Right cardiac atrium (tissue), 5 donors: ENCODE measurements around the gene CBLC. TPM values are rescaled to one million over a fixed set of nuclear protein-coding genes. Genes with fewer than 3 reads are reported as not detected.

Experiments
- ATAC-seq, 2 donors: fragments of 200-7000 bp; cut with Tn5 transposase; one replicate each; pipeline versions ENCODE4 v1.8.0 to v1.9.1; 2020; ENCODE audit warnings: moderate library complexity in 2 of 2, mild to moderate bottlenecking in 1 of 2
- DNase-seq, 3 donors: peaks; one replicate each; pipeline ENCODE4 v3.0.0-alpha.2; 2020
- H3K27ac ChIP-seq: one replicate; pipeline ENCODE4 v1.5.1; 2013; ENCODE audit warnings: mild to moderate bottlenecking, low read length, control low read depth, moderate library complexity
- H3K27me3 ChIP-seq: one replicate; pipeline ENCODE4 v1.6.1; 2013; ENCODE audit not compliant: control insufficient read depth, insufficient read depth
- H3K4me1 ChIP-seq: one replicate; pipeline ENCODE4 v1.6.1; 2013; ENCODE audit warnings: low read length; ENCODE audit not compliant: control insufficient read depth, insufficient read depth
- H3K4me3 ChIP-seq: one replicate; pipeline ENCODE4 v1.5.1; 2013; ENCODE audit warnings: low read length, control low read depth
- H3K9me3 ChIP-seq: one replicate; pipeline ENCODE4 v1.6.1; 2013; ENCODE audit warnings: low read length; ENCODE audit not compliant: control insufficient read depth
- WGBS: extraction: QIAGEN DNeasy Blood & Tissue Kit; methylation state at CpG from one replicate; pipeline ENCODE4 v1.1.7; 2013; 5-methylcytosine and 5-hydroxymethylcytosine counted together
- intact Hi-C, 4 donors: fragments of 100-400 bp; cut with DNase I; formaldehyde crosslinking; loops; one replicate each; pipeline versions ENCODE4 v1.11.0 to v1.14.0; 2022 to 2023
- polyA plus RNA-seq: library from polyadenylated mRNA; stranded (reverse); fragments of 200-250 nt; gene quantifications from one replicate; pipeline ENCODE4 v1.2.3, GENCODE V29; 2013
- total RNA-seq, 4 donors: library from RNA; stranded (reverse); fragmentation: NEBNext Ultra II Directional; extraction: Animal tissue kit (Norgen Biotek cat#: 25700); gene quantifications; one replicate each; pipeline ENCODE4 v1.2.1, GENCODE V29; 2021
- donor health status: healthy with polysubstance abuse.
- donor health status: DM: no; HTN: yes; CAD: no.
- donor health status: DM: no; HTN: no; CAD: no.
- donor health status: DM: no; HTN: yes; CAD: no; lungs with severe emphysema.
- donor health status: DM: yes; HTN: yes; CAD: no.

Gene CBLC
- total and polyA plus RNA-seq, 5 donors, result not detected

GRCh38 chr19:44785271-44785670 lies 7.6 kb downstream of the CBLC start:
- H3K9me3 ChIP-seq, result no peaks in the 10 kb centered on the region
- no peak for ATAC-seq
- no peaks in the 10 kb centered on the region for H3K4me1 ChIP-seq
- H3K4me3 ChIP-seq, result no peak overlapping the region
- no peaks in the 10 kb centered on the region for H3K27me3 ChIP-seq
- no peak overlapping the region for H3K27ac ChIP-seq
- intact Hi-C loops, result loop anchor here in 1 of 4 donors (2.0 to 10.0 kb wide), 2 partner anchors 60 to 210 kb away; no protein-coding TSS in a partner anchor
- 71% methylated on average over 3 of the region's 3 CpGs for WGBS
- peak in 1 of 3 donors; percentile 0 for DNase-seq

- intact Hi-C loops, result loop anchor here in 1 of 4 donors (2.0 to 10.0 kb wide), 2 partner anchors 59 to 211 kb away; no protein-coding TSS in a partner anchor
- no peaks in the 10 kb centered on the region for H3K9me3 ChIP-seq
- no peak overlapping the region for H3K27ac ChIP-seq
- DNase-seq (peak in 1 of 3 donors; percentile 26), ATAC-seq (no peak)
- H3K4me3 ChIP-seq, result no peak overlapping the region
- no peaks in the 10 kb centered on the region for H3K27me3 ChIP-seq
- H3K4me1 ChIP-seq, result no peaks in the 10 kb centered on the region
- 91% methylated on average over 15 of the region's 15 CpGs for WGBS
These were observed 8.3 kb downstream of the CBLC start for GRCh38 chr19:44785993-44786392.

- Histone ChIP-seq H3K4me1 (no peaks in the 10 kb centered on the region), H3K27ac (no peak overlapping the region), H3K9me3 (no peaks in the 10 kb centered on the region), H3K4me3 (no peak overlapping the region), H3K27me3 (no peaks in the 10 kb centered on the region)
- DNase-seq, result peak in 2 of 3 donors; percentile 10 to 23
- 91% methylated on average over 6 of the region's 6 CpGs for WGBS
- ATAC-seq, result no peak
- intact Hi-C loops, result loop anchor here in 1 of 4 donors (10.0 kb wide), 1 partner anchor 214 kb away; no protein-coding TSS in a partner anchor
These were observed 11.3 kb downstream of the CBLC start for GRCh38 chr19:44788971-44789370.

- Histone ChIP-seq H3K9me3 (no peaks in the 10 kb centered on the region), H3K4me1 (no peaks in the 10 kb centered on the region), H3K4me3 (no peak overlapping the region), H3K27me3 (no peaks in the 10 kb centered on the region), H3K27ac (no peak overlapping the region)
- WGBS, result 75% methylated on average over 13 of the region's 13 CpGs
- intact Hi-C loops, result loop anchor here in 1 of 4 donors (10.0 kb wide), 1 partner anchor 215 kb away; no protein-coding TSS in a partner anchor
- DNase-seq (peak in 2 of 3 donors; percentile 30 to 31), ATAC-seq (peak in 1 of 2 donors; percentile 38)
These were observed 12.3 kb downstream of the CBLC start for GRCh38 chr19:44789943-44790483.

GRCh38 chr19:44792281-44792680 lies 14.6 kb downstream of the CBLC start:
- intact Hi-C loops, result no loop called here
- H3K27ac ChIP-seq, result no peak overlapping the region
- peaks cover 2% of the 10 kb centered on the region for H3K4me1 ChIP-seq
- ATAC-seq (no peak), DNase-seq (peak in 1 of 3 donors; percentile 9)
- no peaks in the 10 kb centered on the region for H3K27me3 ChIP-seq
- H3K4me3 ChIP-seq, result no peak overlapping the region
- no peaks in the 10 kb centered on the region for H3K9me3 ChIP-seq
- 89% methylated on average over 9 of the region's 9 CpGs for WGBS

GRCh38 chr19:44794610-44795009 lies 16.9 kb downstream of the CBLC start:
- ATAC-seq, result no peak
- 93% methylated on average over 4 of the region's 4 CpGs for WGBS
- Histone ChIP-seq H3K27me3 (no peaks in the 10 kb centered on the region), H3K4me3 (no peak overlapping the region), H3K9me3 (no peaks in the 10 kb centered on the region), H3K27ac (no peak overlapping the region), H3K4me1 (peaks cover 2% of the 10 kb centered on the region)
- intact Hi-C loops, result no loop called here
- DNase-seq, result peak in 1 of 3 donors; percentile 2

GRCh38 chr19:44795398-44795987 lies 17.8 kb downstream of the CBLC start:
- Histone ChIP-seq H3K4me3 (no peak overlapping the region), H3K27me3 (no peaks in the 10 kb centered on the region), H3K4me1 (peaks cover 2% of the 10 kb centered on the region), H3K27ac (no peak overlapping the region), H3K9me3 (no peaks in the 10 kb centered on the region)
- 89% methylated on average over 13 of the region's 13 CpGs for WGBS
- ATAC-seq (no peak), DNase-seq (peak in 1 of 3 donors; percentile 2)
- intact Hi-C loops, result no loop called here

GRCh38 chr19:44796701-44797115 lies 19.0 kb downstream of the CBLC start:
- ATAC-seq, result peak; percentile 64 to 70
- 20% methylated on average over 12 of the region's 12 CpGs for WGBS
- H3K27me3 ChIP-seq, result no peaks in the 10 kb centered on the region
- DNase-seq, result peak in 2 of 3 donors; percentile 71 to 82
- H3K27ac ChIP-seq, result peak overlapping the region; percentile 94
- H3K4me1 ChIP-seq, result peaks cover 2% of the 10 kb centered on the region
- no peaks in the 10 kb centered on the region for H3K9me3 ChIP-seq
- H3K4me3 ChIP-seq, result no peak overlapping the region
- intact Hi-C loops, result no loop called here

- 71% methylated on average over 10 of the region's 10 CpGs for WGBS
- Histone ChIP-seq H3K9me3 (no peaks in the 10 kb centered on the region), H3K27me3 (no peaks in the 10 kb centered on the region), H3K27ac (no peak overlapping the region), H3K4me1 (peaks cover 2% of the 10 kb centered on the region), H3K4me3 (no peak overlapping the region)
- intact Hi-C loops, result loop anchor here in 3 of 4 donors (2.0 to 5.0 kb wide), 2 partner anchors 43 to 45 kb away; no protein-coding TSS in a partner anchor
- DNase-seq (peak in 1 of 3 donors; percentile 46), ATAC-seq (peak in 1 of 2 donors; percentile 9)
These were observed 22.1 kb downstream of the CBLC start for GRCh38 chr19:44799627-44800346.

GRCh38 chr19:44800461-44800860 lies 22.8 kb downstream of the CBLC start:
- ATAC-seq (peak; percentile 91 to 92), DNase-seq (peak; percentile 86 to 95 (median 94))
- WGBS, result 3% methylated on average over 3 of the region's 3 CpGs
- Histone ChIP-seq H3K4me3 (no peak overlapping the region), H3K9me3 (no peaks in the 10 kb centered on the region), H3K4me1 (peaks cover 2% of the 10 kb centered on the region), H3K27ac (no peak overlapping the region), H3K27me3 (no peaks in the 10 kb centered on the region)
- intact Hi-C loops, result loop anchor here in 3 of 4 donors (2.0 to 5.0 kb wide), 2 partner anchors 42 to 44 kb away; no protein-coding TSS in a partner anchor
